Urinary bladder (tissue), 4 donors: ENCODE measurements around the gene FCSK. TPM values are rescaled to one million over a fixed set of nuclear protein-coding genes. Genes with fewer than 3 reads are reported as not detected.

ENCODE experiments used
- DNase-seq: peaks from one replicate; pipeline ENCODE4 v3.0.0-alpha.2; 2015; ENCODE audit errors: extremely low spot score
- H3K27ac ChIP-seq: one replicate; pipeline ENCODE4 v1.5.1; 2013; ENCODE audit warnings: low read depth, mild to moderate bottlenecking, moderate library complexity
- H3K36me3 ChIP-seq: one replicate; pipeline ENCODE4 v1.6.1; 2013; ENCODE audit warnings: mild to moderate bottlenecking, moderate library complexity; ENCODE audit not compliant: insufficient read depth
- H3K4me1 ChIP-seq: one replicate; pipeline ENCODE4 v1.6.1; 2013; ENCODE audit warnings: mild to moderate bottlenecking, moderate library complexity; ENCODE audit not compliant: insufficient read depth
- H3K4me3 ChIP-seq: one replicate; pipeline ENCODE4 v1.5.1; 2013; ENCODE audit warnings: low read depth, low read length
- WGBS: extraction: QIAGEN DNeasy Blood & Tissue Kit; methylation state at CpG from one replicate; pipeline ENCODE4 v1.1.7; 2013; 5-methylcytosine and 5-hydroxymethylcytosine counted together
- polyA plus RNA-seq: library from polyadenylated mRNA; stranded (reverse); fragments of 200-250 nt; gene quantifications from one replicate; pipeline ENCODE4 v1.2.3, GENCODE V29; 2013
- total RNA-seq: library from RNA; depleted of rRNA; stranded (reverse); fragments of >200 nt; gene quantifications from one replicate; pipeline ENCODE4 v1.2.3, GENCODE V29; 2014
- donor health status: healthy with polysubstance abuse.
- donor health status: healthy.

Gene FCSK
- total and polyA plus RNA-seq, 2 donors = 7.6 to 11.0 TPM

- DNase-seq = no peak
- Histone ChIP-seq H3K27ac (no peak overlapping the region), H3K4me3 (no peak overlapping the region), H3K4me1 (no peaks in the 10 kb centered on the region), H3K36me3 (peaks cover 7% of the 10 kb centered on the region)
- 88% methylated on average over 3 of the region's 3 CpGs for WGBS
Measured at GRCh38 chr16:70493802-70494201, 39.4 kb downstream of the FCSK start.

GRCh38 chr16:70494202-70494770 lies 39.9 kb downstream of the FCSK start:
- Histone ChIP-seq H3K36me3 (peaks cover 7% of the 10 kb centered on the region), H3K4me1 (no peaks in the 10 kb centered on the region), H3K27ac (no peak overlapping the region), H3K4me3 (no peak overlapping the region)
- no peak for DNase-seq
- WGBS = 60% methylated on average over 5 of the region's 5 CpGs

GRCh38 chr16:70494777-70495176 lies 40.4 kb downstream of the FCSK start:
- H3K27ac ChIP-seq = no peak overlapping the region
- H3K4me3 ChIP-seq = no peak overlapping the region
- WGBS = 84% methylated on average over 2 of the region's 2 CpGs
- peaks cover 10% of the 10 kb centered on the region for H3K36me3 ChIP-seq
- DNase-seq = no peak
- no peaks in the 10 kb centered on the region for H3K4me1 ChIP-seq

GRCh38 chr16:70495425-70496182 lies 41.2 kb downstream of the FCSK start:
- no peaks in the 10 kb centered on the region for H3K4me1 ChIP-seq

GRCh38 chr16:70496513-70496912 lies 42.1 kb downstream of the FCSK start:
- DNase-seq = no peak
- Histone ChIP-seq H3K4me1 (no peaks in the 10 kb centered on the region), H3K36me3 (peaks cover 10% of the 10 kb centered on the region), H3K4me3 (no peak overlapping the region), H3K27ac (no peak overlapping the region)
- 93% methylated on average over 6 of the region's 6 CpGs for WGBS

More at GRCh38 chr16:70495425-70496182, 41.2 kb downstream of the FCSK start:
- no peak for DNase-seq
- peaks cover 10% of the 10 kb centered on the region for H3K36me3 ChIP-seq
- WGBS = 94% methylated on average over 9 of the region's 9 CpGs
- H3K27ac ChIP-seq = no peak overlapping the region
- no peak overlapping the region for H3K4me3 ChIP-seq

- Histone ChIP-seq H3K27ac (no peak overlapping the region), H3K4me3 (no peak overlapping the region), H3K4me1 (no peaks in the 10 kb centered on the region), H3K36me3 (peaks cover 1% of the 10 kb centered on the region)
- WGBS = 70% methylated on average over 5 of the region's 5 CpGs
- no peak for DNase-seq
Measured at GRCh38 chr16:70508752-70509151, 54.4 kb downstream of the FCSK start.

- 99% methylated on average over 3 of the region's 3 CpGs for WGBS
- DNase-seq = no peak
- Histone ChIP-seq H3K4me1 (no peaks in the 10 kb centered on the region), H3K27ac (no peak overlapping the region), H3K4me3 (no peak overlapping the region), H3K36me3 (peaks cover 1% of the 10 kb centered on the region)
Measured at GRCh38 chr16:70510216-70510615, 55.8 kb downstream of the FCSK start.

- 97% methylated on average over 1 of the region's 1 CpG for WGBS
- Histone ChIP-seq H3K4me3 (no peak overlapping the region), H3K4me1 (no peaks in the 10 kb centered on the region), H3K36me3 (peaks cover 1% of the 10 kb centered on the region), H3K27ac (no peak overlapping the region)
- no peak for DNase-seq
Measured at GRCh38 chr16:70511833-70512232, 57.4 kb downstream of the FCSK start.

- Histone ChIP-seq H3K4me1 (no peaks in the 10 kb centered on the region), H3K27ac (no peak overlapping the region), H3K36me3 (peaks cover 1% of the 10 kb centered on the region), H3K4me3 (no peak overlapping the region)
- WGBS = 95% methylated on average over 5 of the region's 5 CpGs
- DNase-seq = no peak
Measured at GRCh38 chr16:70512456-70512855, 58.1 kb downstream of the FCSK start.

GRCh38 chr16:70520612-70521297 lies 66.4 kb downstream of the FCSK start:
- no peaks in the 10 kb centered on the region for H3K36me3 ChIP-seq
- no peak for DNase-seq
- H3K4me3 ChIP-seq = no peak overlapping the region
- no peak overlapping the region for H3K27ac ChIP-seq
- no peaks in the 10 kb centered on the region for H3K4me1 ChIP-seq
- WGBS = 82% methylated on average over 8 of the region's 8 CpGs

GRCh38 chr16:70522216-70523075 lies 68.1 kb downstream of the FCSK start:
- Histone ChIP-seq H3K4me1 (no peaks in the 10 kb centered on the region), H3K36me3 (peaks cover 1% of the 10 kb centered on the region), H3K4me3 (peak overlapping the region; percentile 64), H3K27ac (no peak overlapping the region)
- DNase-seq = no peak
- WGBS = 54% methylated on average over 18 of the region's 18 CpGs

- peak within 1 kb of the TSS; percentile 64 for H3K4me3 ChIP-seq
- peak within 1 kb of the TSS; percentile 82 for H3K27ac ChIP-seq
- peak; percentile 80 for DNase-seq
- H3K4me1 ChIP-seq = no peaks in the 10 kb centered on the region
- H3K36me3 ChIP-seq = peaks cover 1% of the 10 kb centered on the region
- under 1% methylated on average over 36 of the region's 36 CpGs for WGBS
Measured at GRCh38 chr16:70523076-70523742, 68.8 kb downstream of the FCSK start, which contains the start of gene COG4. TSS of gene COG4 (minus strand) at chr16:70523554. CDS start at chr16:70523543, 11 bp downstream.
